ENCODE measurements around the gene PRDX5.

PRDX5 gene

GRCh38 chr11:64290352-64291261 is 27.3 kb upstream of the PRDX5 start:
- no peak overlapping the region for H2AFZ ChIP-seq (ENCODE audit: low read length)
- H3K27me3 ChIP-seq (ENCODE audit: control insufficient read depth in 3 of 3, insufficient read depth in 3 of 3, low read depth in 1 of 3, low read length in 3 of 3): peaks cover 32 to 63% (median 62%) of the 10 kb centered on the region in 3 experiments
- H3K36me3 ChIP-seq (replicated peaks in 1 of 2; ENCODE audit: control insufficient read depth in 2 of 2, insufficient read depth in 2 of 2, low read length in 2 of 2): no peaks in the 10 kb centered on the region
- H3K79me1 ChIP-seq (ENCODE audit: low read depth, low read length): peaks cover 2% of the 10 kb centered on the region
- H3K4me1 ChIP-seq (ENCODE audit: control insufficient read depth in 2 of 2, insufficient read depth in 1 of 2, low read depth in 1 of 2, low read length in 2 of 2): peaks cover 12 to 13% of the 10 kb centered on the region in 2 donors
- no peak for DNase-seq (ENCODE audit: low spot score)
- no peak overlapping the region for H3K4me2 ChIP-seq (ENCODE audit: insufficient read depth, low read length, poor library complexity, severe bottlenecking)
- H2BK120ac ChIP-seq (ENCODE audit: low read depth, low read length): no peak overlapping the region
- peak overlapping the region; percentile 15 for H2BK15ac ChIP-seq (ENCODE audit: low read length)
- peak overlapping the region; percentile 76 for H3K23ac ChIP-seq (ENCODE audit: low read depth, low read length, poor library complexity)
- no peak overlapping the region for H2BK5ac ChIP-seq (ENCODE audit: low read length)
- H3K9ac ChIP-seq (ENCODE audit: low read depth, low read length, poor library complexity): no peak overlapping the region
- H3K9me3 ChIP-seq (replicated peaks in 1 of 2; ENCODE audit: control insufficient read depth in 2 of 2, insufficient read depth in 1 of 2, low read depth in 1 of 2, low read length in 2 of 2): no peaks in the 10 kb centered on the region
- no peak overlapping the region for H3K4ac ChIP-seq (ENCODE audit: low read length)
- H3K27ac ChIP-seq (replicated peaks; ENCODE audit: low read length): no peak overlapping the region
- H4K91ac ChIP-seq (ENCODE audit: low read depth, low read length, poor library complexity): no peak overlapping the region
- H2BK12ac ChIP-seq (ENCODE audit: low read length): no peak overlapping the region
- WGBS, 2 donors (ENCODE audit: extremely low coverage in 2 of 2, insufficient read length in 2 of 2, insufficient replicate concordance in 1 of 2): no CpG with 5 or more reads among the region's 10 CpGs
- H3K14ac ChIP-seq (ENCODE audit: low read length): peak overlapping the region; percentile 47
- no peak overlapping the region for H3K4me3 ChIP-seq (ENCODE audit: low read length in 2 of 2)
- H2AK5ac ChIP-seq (ENCODE audit: low read depth, low read length): no peak overlapping the region
- peak overlapping the region; percentile 19 for H3K18ac ChIP-seq (ENCODE audit: low read length)
- H4K8ac ChIP-seq (ENCODE audit: low read depth, low read length): no peak overlapping the region

- no CpG with 5 or more reads among the region's 45 CpGs for WGBS, 2 donors (ENCODE audit: extremely low coverage in 2 of 2, insufficient read length in 2 of 2, insufficient replicate concordance in 1 of 2)
- no peak within 1 kb of the TSS for H2BK12ac ChIP-seq (ENCODE audit: low read length)
- H2BK120ac ChIP-seq (ENCODE audit: low read depth, low read length): no peak within 1 kb of the TSS
- H3K14ac ChIP-seq (ENCODE audit: low read length): peak within 1 kb of the TSS; percentile 47
- H3K18ac ChIP-seq (ENCODE audit: low read length): peak within 1 kb of the TSS; percentile 74
- H2BK5ac ChIP-seq (ENCODE audit: low read length): peak within 1 kb of the TSS; percentile 17
- peaks cover 2% of the 10 kb centered on the region for H3K79me1 ChIP-seq (ENCODE audit: low read depth, low read length)
- H3K4me2 ChIP-seq (ENCODE audit: insufficient read depth, low read length, poor library complexity, severe bottlenecking): peak within 1 kb of the TSS; percentile 60
- no peaks in the 10 kb centered on the region for H3K9me3 ChIP-seq (replicated peaks in 1 of 2; ENCODE audit: control insufficient read depth in 2 of 2, insufficient read depth in 1 of 2, low read depth in 1 of 2, low read length in 2 of 2)
- H3K4me3 ChIP-seq (ENCODE audit: low read length in 2 of 2): peak within 1 kb of the TSS; percentile 20 to 68
- no peak for DNase-seq (ENCODE audit: low spot score)
- peak within 1 kb of the TSS; percentile 15 for H2BK15ac ChIP-seq (ENCODE audit: low read length)
- peaks cover 35 to 70% (median 69%) of the 10 kb centered on the region in 3 experiments for H3K27me3 ChIP-seq (ENCODE audit: control insufficient read depth in 3 of 3, insufficient read depth in 3 of 3, low read depth in 1 of 3, low read length in 3 of 3)
- H3K4me1 ChIP-seq (ENCODE audit: control insufficient read depth in 2 of 2, insufficient read depth in 1 of 2, low read depth in 1 of 2, low read length in 2 of 2): peaks cover 8 to 13% of the 10 kb centered on the region in 2 donors
- H2AK5ac ChIP-seq (ENCODE audit: low read depth, low read length): peak within 1 kb of the TSS; percentile 81
- no peak within 1 kb of the TSS for H3K27ac ChIP-seq (replicated peaks; ENCODE audit: low read length)
- H4K8ac ChIP-seq (ENCODE audit: low read depth, low read length): no peak within 1 kb of the TSS
- no peak within 1 kb of the TSS for H3K4ac ChIP-seq (ENCODE audit: low read length)
- H3K9ac ChIP-seq (ENCODE audit: low read depth, low read length, poor library complexity): peak within 1 kb of the TSS; percentile 74
- H3K36me3 ChIP-seq (replicated peaks in 1 of 2; ENCODE audit: control insufficient read depth in 2 of 2, insufficient read depth in 2 of 2, low read length in 2 of 2): no peaks in the 10 kb centered on the region
- peak within 1 kb of the TSS; percentile 83 for H3K23ac ChIP-seq (ENCODE audit: low read depth, low read length, poor library complexity)
- no peak within 1 kb of the TSS for H4K91ac ChIP-seq (ENCODE audit: low read depth, low read length, poor library complexity)
- peak within 1 kb of the TSS; percentile 79 for H2AFZ ChIP-seq (ENCODE audit: low read length)
These were observed 26.6 kb upstream of the PRDX5 start, which contains the start of gene KCNK4 for GRCh38 chr11:64291262-64291751. Gene KCNK4 (plus strand): TSS chr11:64291302. CDS start chr11:64293019, 1,717 bp downstream.

- no peak overlapping the region for H2BK120ac ChIP-seq (ENCODE audit: low read depth, low read length)
- H3K9me3 ChIP-seq (replicated peaks in 1 of 2; ENCODE audit: control insufficient read depth in 2 of 2, insufficient read depth in 1 of 2, low read depth in 1 of 2, low read length in 2 of 2): no peaks in the 10 kb centered on the region
- no peak overlapping the region for H4K8ac ChIP-seq (ENCODE audit: low read depth, low read length)
- H3K27me3 ChIP-seq (ENCODE audit: control insufficient read depth in 3 of 3, insufficient read depth in 3 of 3, low read depth in 1 of 3, low read length in 3 of 3): peaks cover 41 to 76% (median 75%) of the 10 kb centered on the region in 3 experiments
- peak overlapping the region; percentile 83 for H3K23ac ChIP-seq (ENCODE audit: low read depth, low read length, poor library complexity)
- no peak overlapping the region for H3K4ac ChIP-seq (ENCODE audit: low read length)
- peaks cover 2% of the 10 kb centered on the region for H3K79me1 ChIP-seq (ENCODE audit: low read depth, low read length)
- peak overlapping the region; percentile 20 to 68 for H3K4me3 ChIP-seq (ENCODE audit: low read length in 2 of 2)
- peaks cover 6 to 13% of the 10 kb centered on the region in 2 donors for H3K4me1 ChIP-seq (ENCODE audit: control insufficient read depth in 2 of 2, insufficient read depth in 1 of 2, low read depth in 1 of 2, low read length in 2 of 2)
- WGBS, 2 donors (ENCODE audit: extremely low coverage in 2 of 2, insufficient read length in 2 of 2, insufficient replicate concordance in 1 of 2): no CpG with 5 or more reads among the region's 96 CpGs
- peak overlapping the region; percentile 74 for H3K9ac ChIP-seq (ENCODE audit: low read depth, low read length, poor library complexity)
- H3K4me2 ChIP-seq (ENCODE audit: insufficient read depth, low read length, poor library complexity, severe bottlenecking): peak overlapping the region; percentile 60
- peak overlapping the region; percentile 81 for H2AK5ac ChIP-seq (ENCODE audit: low read depth, low read length)
- DNase-seq (ENCODE audit: low spot score): no peak
- H2BK12ac ChIP-seq (ENCODE audit: low read length): no peak overlapping the region
- H2BK5ac ChIP-seq (ENCODE audit: low read length): peak overlapping the region; percentile 17
- H3K36me3 ChIP-seq (replicated peaks in 1 of 2; ENCODE audit: control insufficient read depth in 2 of 2, insufficient read depth in 2 of 2, low read length in 2 of 2): no peaks in the 10 kb centered on the region
- H3K14ac ChIP-seq (ENCODE audit: low read length): peak overlapping the region; percentile 47
- no peak overlapping the region for H4K91ac ChIP-seq (ENCODE audit: low read depth, low read length, poor library complexity)
- peak overlapping the region; percentile 79 for H2AFZ ChIP-seq (ENCODE audit: low read length)
- H2BK15ac ChIP-seq (ENCODE audit: low read length): no peak overlapping the region
- peak overlapping the region; percentile 82 for H3K18ac ChIP-seq (ENCODE audit: low read length)
- H3K27ac ChIP-seq (replicated peaks; ENCODE audit: low read length): no peak overlapping the region
These were observed 26.0 kb upstream of the PRDX5 start for GRCh38 chr11:64291752-64292459.

Measured in neuronal stem cell (in vitro differentiated cells).